GM12878 (cell line): Measurements from ENCODE around the gene HDAC2. TPM values are rescaled to one million over a fixed set of nuclear protein-coding genes. Genes with fewer than 3 reads are reported as not detected.

Experiments used
- ATAC-seq: fragments of 200-7000 bp; cut with Tn5 transposase; 3 replicates; pipeline ENCODE4 v1.9.1; 2020; ENCODE audit warnings: mild to moderate bottlenecking, moderate library complexity
- BruUV-seq: library from RNA; stranded (reverse); fragments of 400-500 nt; replicated peaks from 2 replicates; lab custom pipeline; 2021; lab: Mats Ljungman, UMichigan
- CTCF ChIA-PET: fragments of 300-600 bp; sonication (Branson Sonifier 250); formaldehyde crosslinking; extraction: SDS; loops from one replicate; lab custom pipeline; 2021; ENCODE audit warnings: inconsistent platforms; lab: Yijun Ruan, JAX
- POLR2A ChIA-PET: fragments of 350-600 bp; formaldehyde crosslinking; extraction: SDS; loops from one replicate; lab custom pipeline; 2021; ENCODE audit warnings: inconsistent platforms; lab: Charles Lee
- RAD21 ChIA-PET: fragments of 300-600 bp; sonication (Branson Sonifier 250); formaldehyde crosslinking; loops from one replicate; lab custom pipeline; 2023; ENCODE audit warnings: antibody characterized with exemption; ENCODE audit not compliant: unreplicated experiment; lab: Charles Lee
- SMC1A ChIA-PET: fragments of 300-600 bp; sonication (Branson Sonifier 250); formaldehyde crosslinking; loops from one replicate; lab custom pipeline; 2023; ENCODE audit not compliant: unreplicated experiment, uncharacterized antibody; lab: Charles Lee
- DNase-seq: peaks from one replicate; pipeline ENCODE4 v3.0.0-alpha.2; 2011; ENCODE audit warnings: low read depth, low spot score
- FAIRE-seq: peaks from 3 replicates; lab custom pipeline; 2011; peaks lifted over from hg19 to GRCh38; lab: Jason Lieb, UNC
- H2AFZ ChIP-seq: 2 replicates; pipeline ENCODE4 v1.6.0; 2011; ENCODE audit warnings: low read depth, low read length, control low read depth; ENCODE audit not compliant: control insufficient read depth
- H3K27ac ChIP-seq: 2 replicates; pipeline ENCODE4 v1.5.1; 2011; ENCODE audit warnings: control low read depth; ENCODE audit not compliant: control insufficient read depth, insufficient read depth
- H3K27me3 ChIP-seq, 2 experiments: replicated peaks in 1 of 2; 2 replicates each; pipeline versions ENCODE4 v1.6.0 to v1.6.1; 2011; ENCODE audit warnings: low read length in 1 of 2; ENCODE audit not compliant: control insufficient read depth in 2 of 2, insufficient read depth in 2 of 2
- H3K36me3 ChIP-seq, 2 experiments: 2 replicates each; pipeline ENCODE4 v1.5.1; 2011; ENCODE audit warnings: low read length in 1 of 2; ENCODE audit not compliant: control insufficient read depth in 2 of 2, insufficient read depth in 2 of 2
- H3K4me1 ChIP-seq: 2 replicates; pipeline ENCODE4 v1.6.1; 2011; ENCODE audit warnings: mild to moderate bottlenecking, low read length, moderate library complexity, mixed read lengths; ENCODE audit not compliant: control insufficient read depth, insufficient read depth
- H3K4me2 ChIP-seq: 2 replicates; pipeline ENCODE4 v1.6.0; 2011; ENCODE audit warnings: control low read depth; ENCODE audit not compliant: control insufficient read depth, insufficient read depth
- H3K4me3 ChIP-seq: fragments of 200-600 bp; sonication (generic); 2 replicates; pipeline ENCODE4 v1.5.1; 2016
- H3K79me2 ChIP-seq: 2 replicates; pipeline ENCODE4 v1.6.0; 2011; ENCODE audit warnings: low read length; ENCODE audit not compliant: control insufficient read depth, insufficient read depth
- H3K9ac ChIP-seq: 2 replicates; pipeline ENCODE4 v1.8.0; 2011; ENCODE audit warnings: low read length, control low read depth, mixed read lengths; ENCODE audit not compliant: control insufficient read depth, insufficient read depth
- H3K9me3 ChIP-seq: replicated peaks from 3 replicates; pipeline ENCODE4 v1.5.1; 2011; ENCODE audit warnings: mild to moderate bottlenecking, low read length; ENCODE audit not compliant: control insufficient read depth, insufficient read depth
- H4K20me1 ChIP-seq: 2 replicates; pipeline ENCODE4 v1.6.0; 2011; ENCODE audit not compliant: control insufficient read depth, insufficient read depth
- CREB1 ChIP-seq: IDR thresholded peaks from 2 replicates; pipeline ENCODE4 v1.6.1; 2012; ENCODE audit warnings: low read depth, mild to moderate bottlenecking, inconsistent platforms
- ESRRA ChIP-seq: IDR thresholded peaks from 2 replicates; pipeline ENCODE4 v1.6.1; 2012; ENCODE audit warnings: mild to moderate bottlenecking, low read length, improper control_type of control experiment
- IKZF1 ChIP-seq: fragments of 450-650 bp; conservative IDR thresholded peaks from 2 replicates; pipeline ENCODE4 v1.6.1; 2017; ENCODE audit warnings: antibody characterized with exemption, mild to moderate bottlenecking
- KAT2A ChIP-seq: conservative IDR thresholded peaks from 2 replicates; pipeline ENCODE4 v1.6.1; 2011; ENCODE audit warnings: low read depth, low read length; ENCODE audit not compliant: control insufficient read depth
- MAX ChIP-seq: IDR thresholded peaks from 2 replicates; pipeline ENCODE4 v1.6.1; 2012; ENCODE audit warnings: low read depth, low read length, improper control_type of control experiment
- MLLT1 ChIP-seq: fragments of 450-650 bp; IDR thresholded peaks from 2 replicates; pipeline ENCODE4 v1.6.1; 2016; ENCODE audit warnings: mild to moderate bottlenecking
- MYB ChIP-seq: fragments of 150-350 bp; IDR thresholded peaks from 2 replicates; pipeline ENCODE4 v1.6.1; 2014; ENCODE audit warnings: mild to moderate bottlenecking, low read depth, low read length, borderline replicate concordance
- NR2F1 ChIP-seq: fragments of 450-650 bp; conservative IDR thresholded peaks from 2 replicates; pipeline ENCODE4 v1.6.1; 2017; ENCODE audit warnings: mild to moderate bottlenecking
- RBBP5 ChIP-seq: fragments of 200-600 bp; sonication (generic); conservative IDR thresholded peaks from 2 replicates; pipeline ENCODE4 v1.6.1; 2016
- SRF ChIP-seq, 2 experiments: IDR thresholded peaks; 2 replicates each; pipeline ENCODE4 v1.6.1; 2011; ENCODE audit warnings: low read depth in 2 of 2, low read length in 2 of 2, mild to moderate bottlenecking in 1 of 2, moderate library complexity in 1 of 2
- WGBS: methylation state at CpG from one replicate; pipeline ENCODE4 v1.1.6; 2016; ENCODE audit warnings: low lambda C conversion rate; ENCODE audit not compliant: insufficient replicate concordance, insufficient coverage; ENCODE audit errors: missing lambda C conversion rate; 5-methylcytosine and 5-hydroxymethylcytosine counted together
- in situ Hi-C: fragments of 300-500 bp; cut with MboI; formaldehyde crosslinking; loops from 9 replicates; pipeline ENCODE4 v1.14.3; 2018; ENCODE audit warnings: mixed read lengths
- intact Hi-C: fragments of 100-400 bp; cut with micrococcal nuclease; formaldehyde crosslinking; loops from one replicate; pipeline ENCODE4 v1.14.2; 2022; ENCODE audit not compliant: unreplicated experiment
- polyA plus RNA-seq, 11 experiments: library from polyadenylated mRNA; depleted of rRNA in 4 of 11; unstranded in 6 of 11; stranded (reverse) in 5 of 11; fragments of >200 nt; fragmentation: Nextera tagmentation in 4 of 11; fragmentation: Illumina TruSeq in 1 of 11; extraction: Ambion mirVana in 4 of 11; extraction: Trizol in 1 of 11; gene quantifications; 1 replicate in 1 of 11; 2 replicates in 10 of 11; pipeline versions ENCODE4 v1.2.1 to v1.2.3, GENCODE V29; 2011 to 2016; ENCODE audit warnings: inconsistent platforms in 2 of 11, missing spikeins in 2 of 11, low read depth in 1 of 11
- total RNA-seq, 4 experiments: library from RNA; depleted of rRNA in 3 of 4; stranded (reverse); fragments of >200 nt in 3 of 4; fragmentation: Illumina TruSeq in 1 of 4; extraction: Trizol in 1 of 4; gene quantifications; 2 replicates each; pipeline versions ENCODE4 v1.2.1 to v1.2.3, GENCODE V29; 2013 to 2021
- TF ChIP-seq, protein P1 (sequence below): IDR thresholded peaks from 2 replicates; pipeline ENCODE4 v1.6.1; 2012; ENCODE audit warnings: low read depth, low read length, improper control_type of control experiment
- TF ChIP-seq, protein P2 (sequence below): fragments of 150-350 bp; IDR thresholded peaks from 2 replicates; pipeline ENCODE4 v1.6.1; 2016; ENCODE audit warnings: low read depth, low read length

Gene HDAC2
- total and polyA plus RNA-seq, 10 of the 15 experiments (the other 5 are each of a cell fraction or from before 2014, with no cell fraction given), result 40.4 to 210 (median 114) TPM

DNA sequence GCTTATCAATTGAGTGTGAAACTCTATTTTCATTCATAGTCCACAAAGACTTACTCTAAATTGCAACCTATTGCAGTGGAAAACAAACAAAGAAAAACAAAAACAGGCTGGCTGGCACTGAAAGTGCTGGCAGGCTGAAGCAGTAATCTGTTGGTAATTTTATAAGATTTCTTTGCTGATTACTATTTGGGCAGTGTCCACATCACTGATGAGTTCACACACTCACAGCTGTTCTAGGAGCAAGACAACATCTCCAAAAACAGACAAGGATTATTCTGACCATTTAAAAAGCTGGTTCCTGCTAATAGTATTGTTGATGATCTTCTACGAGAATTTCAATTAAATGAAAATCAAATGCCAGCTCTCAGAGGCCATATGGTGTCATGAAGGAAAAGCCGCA lies 86.9 kb downstream of the HDAC2 start:
- H3K36me3 ChIP-seq, result no peaks in the 10 kb centered on the region
- no peak for FAIRE-seq
- ChIA-PET POLR2A (interaction anchor here (1.2 kb wide), 1 partner anchor 12 kb away, joined by 3 read pairs; no protein-coding TSS in a partner anchor), RAD21 (no interaction called here), SMC1A (interaction anchor here (1.1 to 2.2 kb wide), 5 partner anchors 13 to 1100 kb away, joined by 3 to 9 read pairs (median 4); no protein-coding TSS in a partner anchor), CTCF (interaction anchor here (0.6 to 9.5 kb wide), 6 partner anchors 26 to 1003 kb away, joined by 3 to 88 read pairs (median 4); no protein-coding TSS in a partner anchor)
- H3K4me1 ChIP-seq, result no peaks in the 10 kb centered on the region
- TF ChIP-seq RBBP5 (no peak), IKZF1 (no peak), MAX (no peak), MLLT1 (no peak), MYB (no peak), SRF (IDR thresholded peaks at IDR 0.05; ENCODE audit: low read depth in 2 of 2, low read length in 2 of 2) (no peak), ESRRA (no peak), NR2F1 (no peak), KAT2A (no peak), CREB1 (no peak)
- TF ChIP-seq, protein P1, sequence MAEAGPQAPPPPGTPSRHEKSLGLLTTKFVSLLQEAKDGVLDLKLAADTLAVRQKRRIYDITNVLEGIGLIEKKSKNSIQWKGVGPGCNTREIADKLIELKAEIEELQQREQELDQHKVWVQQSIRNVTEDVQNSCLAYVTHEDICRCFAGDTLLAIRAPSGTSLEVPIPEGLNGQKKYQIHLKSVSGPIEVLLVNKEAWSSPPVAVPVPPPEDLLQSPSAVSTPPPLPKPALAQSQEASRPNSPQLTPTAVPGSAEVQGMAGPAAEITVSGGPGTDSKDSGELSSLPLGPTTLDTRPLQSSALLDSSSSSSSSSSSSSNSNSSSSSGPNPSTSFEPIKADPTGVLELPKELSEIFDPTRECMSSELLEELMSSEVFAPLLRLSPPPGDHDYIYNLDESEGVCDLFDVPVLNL, result no peak
- TF ChIP-seq, protein P2, sequence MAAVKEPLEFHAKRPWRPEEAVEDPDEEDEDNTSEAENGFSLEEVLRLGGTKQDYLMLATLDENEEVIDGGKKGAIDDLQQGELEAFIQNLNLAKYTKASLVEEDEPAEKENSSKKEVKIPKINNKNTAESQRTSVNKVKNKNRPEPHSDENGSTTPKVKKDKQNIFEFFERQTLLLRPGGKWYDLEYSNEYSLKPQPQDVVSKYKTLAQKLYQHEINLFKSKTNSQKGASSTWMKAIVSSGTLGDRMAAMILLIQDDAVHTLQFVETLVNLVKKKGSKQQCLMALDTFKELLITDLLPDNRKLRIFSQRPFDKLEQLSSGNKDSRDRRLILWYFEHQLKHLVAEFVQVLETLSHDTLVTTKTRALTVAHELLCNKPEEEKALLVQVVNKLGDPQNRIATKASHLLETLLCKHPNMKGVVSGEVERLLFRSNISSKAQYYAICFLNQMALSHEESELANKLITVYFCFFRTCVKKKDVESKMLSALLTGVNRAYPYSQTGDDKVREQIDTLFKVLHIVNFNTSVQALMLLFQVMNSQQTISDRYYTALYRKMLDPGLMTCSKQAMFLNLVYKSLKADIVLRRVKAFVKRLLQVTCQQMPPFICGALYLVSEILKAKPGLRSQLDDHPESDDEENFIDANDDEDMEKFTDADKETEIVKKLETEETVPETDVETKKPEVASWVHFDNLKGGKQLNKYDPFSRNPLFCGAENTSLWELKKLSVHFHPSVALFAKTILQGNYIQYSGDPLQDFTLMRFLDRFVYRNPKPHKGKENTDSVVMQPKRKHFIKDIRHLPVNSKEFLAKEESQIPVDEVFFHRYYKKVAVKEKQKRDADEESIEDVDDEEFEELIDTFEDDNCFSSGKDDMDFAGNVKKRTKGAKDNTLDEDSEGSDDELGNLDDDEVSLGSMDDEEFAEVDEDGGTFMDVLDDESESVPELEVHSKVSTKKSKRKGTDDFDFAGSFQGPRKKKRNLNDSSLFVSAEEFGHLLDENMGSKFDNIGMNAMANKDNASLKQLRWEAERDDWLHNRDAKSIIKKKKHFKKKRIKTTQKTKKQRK, result no peak
- no peaks in the 10 kb centered on the region for H4K20me1 ChIP-seq
- no TSS peak for BruUV-seq
- no peaks in the 10 kb centered on the region for H3K9me3 ChIP-seq
- intact Hi-C loops (no loop called here), in situ Hi-C loops (loop anchor here (10.0 kb wide), 2 partner anchors 689 to 1109 kb away; no protein-coding TSS in a partner anchor)
- H3K27ac ChIP-seq, result no peak overlapping the region
- no peak for ATAC-seq
- H3K27me3 ChIP-seq, result no peaks in the 10 kb centered on the region
- no peak overlapping the region for H3K4me2 ChIP-seq
- no peak overlapping the region for H3K9ac ChIP-seq
- H3K4me3 ChIP-seq, result no peak overlapping the region
- no peak for DNase-seq
- H3K79me2 ChIP-seq, result no peaks in the 10 kb centered on the region
- no peak overlapping the region for H2AFZ ChIP-seq
- WGBS, result 58% methylated on average over 2 of the region's 2 CpGs
